Dermis blood vessel endothelial cell (primary cell): ENCODE measurements around the gene MORN1. TPM values are rescaled to one million over a fixed set of nuclear protein-coding genes. Genes with fewer than 3 reads are reported as not detected.

ENCODE experiments used
- DNase-seq: peaks from one replicate; pipeline ENCODE4 v3.0.0; 2010
- total RNA-seq: library from RNA; depleted of rRNA; stranded (reverse); fragments of >200 nt; gene quantifications from 2 replicates; pipeline ENCODE4 v1.2.3, GENCODE V29; 2014

Gene MORN1
- total RNA-seq, 1 donor from 2014 or later, result 7.7 TPM

GRCh38 chr1:2372551-2373490 is 18.5 kb downstream of the MORN1 start:
- DNase-seq, result no peak

DNA sequence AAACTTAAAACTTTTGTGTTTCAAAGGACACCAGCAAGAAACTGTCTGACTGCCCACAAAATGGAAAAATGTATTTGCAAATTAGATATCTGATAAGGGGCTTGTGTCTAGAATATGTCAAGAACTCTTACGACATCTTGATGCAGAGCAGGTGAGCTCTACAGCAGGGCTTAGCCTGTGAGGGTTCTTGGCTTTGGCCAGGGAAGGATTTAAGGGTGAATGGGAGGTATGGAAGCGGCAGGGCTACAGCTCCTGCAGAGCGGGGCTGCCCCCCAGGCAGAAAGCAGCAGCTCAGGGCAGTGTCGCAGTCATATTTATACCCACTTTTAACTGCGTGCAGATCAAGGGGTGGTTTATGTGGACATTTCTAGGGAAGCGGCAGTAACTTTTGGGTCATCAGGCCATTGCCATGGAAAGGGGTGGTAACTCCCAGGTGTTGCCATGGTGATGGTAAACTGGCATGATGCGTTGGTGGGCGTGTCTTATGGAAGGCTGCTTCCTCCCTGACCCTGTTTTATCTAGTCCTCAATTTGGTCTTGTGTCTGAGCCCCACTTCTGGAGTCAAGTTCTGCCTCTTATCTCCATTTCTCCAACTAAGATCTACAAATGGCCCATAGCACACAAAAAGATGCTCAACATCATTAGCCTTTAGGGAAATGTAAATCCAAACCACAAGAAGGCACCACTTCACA is 23.2 kb downstream of the MORN1 start:
- no peak for DNase-seq

DNA sequence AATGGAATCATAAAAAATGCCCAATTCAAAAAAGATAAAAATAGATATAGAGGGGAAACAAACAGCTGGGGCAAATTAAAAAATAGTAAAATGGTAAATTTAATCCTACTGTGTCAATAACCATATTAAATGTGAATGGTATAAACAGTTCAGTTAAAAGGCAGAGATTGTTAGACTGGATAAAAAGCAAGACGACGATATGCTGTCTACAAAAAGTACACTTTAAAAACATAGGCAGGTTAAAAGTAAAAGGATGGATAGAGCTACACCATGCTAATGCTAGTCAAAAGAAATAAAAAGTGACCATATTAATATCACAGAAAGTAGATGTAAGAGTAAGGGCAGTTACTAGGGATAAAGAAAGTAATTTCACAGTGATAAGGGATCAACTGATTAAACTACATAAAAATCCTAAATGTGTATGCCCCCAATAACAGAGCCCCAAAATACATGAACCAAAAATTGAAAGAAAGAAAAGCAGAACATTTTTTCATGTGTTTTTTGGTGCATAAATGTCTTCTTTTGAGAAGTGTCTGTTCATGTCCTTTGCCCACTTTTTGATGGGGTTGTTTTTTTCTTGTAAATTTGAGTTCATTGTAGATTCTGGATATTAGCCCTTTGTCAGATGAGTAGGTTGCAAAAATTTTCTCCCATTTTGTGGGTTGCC is 27.4 kb downstream of the MORN1 start:
- DNase-seq, result no peak

- peak; percentile 60 for DNase-seq
Observed at GRCh38 chr1:2360588-2361364, 30.6 kb downstream of the MORN1 start.

- no peak for DNase-seq
Observed at GRCh38 chr1:2358651-2359640, 32.4 kb downstream of the MORN1 start.

- no peak for DNase-seq
Observed at GRCh38 chr1:2358072-2358471, 33.3 kb downstream of the MORN1 start.

DNA sequence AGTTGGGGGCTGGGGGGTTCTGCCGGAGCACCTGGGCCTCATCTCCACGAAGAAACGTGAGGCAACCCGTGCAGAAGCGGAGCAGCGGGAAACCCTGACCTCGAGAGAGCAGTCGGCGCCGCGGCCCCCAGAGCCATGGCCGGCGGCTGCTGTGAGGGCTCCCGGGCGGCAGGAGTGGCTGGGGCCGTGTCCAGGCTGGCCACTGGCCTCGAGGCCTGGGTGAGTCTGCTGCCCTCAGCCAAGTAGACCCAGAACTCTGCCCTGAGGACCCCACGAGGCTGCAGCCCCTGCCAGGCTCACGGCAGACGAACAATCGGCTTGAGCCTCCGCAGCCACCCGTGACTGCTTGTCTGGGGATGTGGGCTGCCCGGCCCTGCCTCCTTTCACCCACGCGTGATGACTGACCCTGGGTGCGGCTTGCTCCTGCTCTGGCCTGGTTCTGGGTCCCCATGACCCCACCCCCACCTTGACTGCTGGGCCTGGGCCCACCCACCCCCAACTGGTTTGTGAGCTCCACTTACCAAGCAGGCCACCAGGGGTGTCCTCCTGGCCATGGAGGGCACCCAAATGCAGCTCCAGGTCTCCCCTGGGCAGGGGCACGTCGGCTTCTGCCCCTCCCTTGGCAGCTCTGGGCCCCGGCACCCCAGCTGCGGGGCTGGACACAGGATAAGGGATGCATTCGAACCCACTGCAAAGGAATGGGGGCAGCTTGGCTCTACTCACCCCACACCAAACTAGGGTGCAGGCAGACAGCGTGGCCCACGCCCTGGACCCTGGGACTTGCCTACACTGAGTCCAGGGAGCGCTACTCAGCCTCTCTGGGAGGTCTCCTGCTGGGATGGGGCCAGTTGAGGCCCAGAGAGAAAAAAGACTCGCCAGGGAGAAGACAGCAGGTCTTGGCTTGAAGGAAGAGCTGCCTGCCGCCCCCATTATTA is 34.2 kb downstream of the MORN1 start:
- no peak for DNase-seq

- DNase-seq, result no peak
Observed at GRCh38 chr1:2356401-2356800, 35.0 kb downstream of the MORN1 start.

- DNase-seq, result no peak
Observed at GRCh38 chr1:2355373-2356261, 35.7 kb downstream of the MORN1 start.

- no peak for DNase-seq
Observed at GRCh38 chr1:2354511-2355372, 36.6 kb downstream of the MORN1 start.

DNA sequence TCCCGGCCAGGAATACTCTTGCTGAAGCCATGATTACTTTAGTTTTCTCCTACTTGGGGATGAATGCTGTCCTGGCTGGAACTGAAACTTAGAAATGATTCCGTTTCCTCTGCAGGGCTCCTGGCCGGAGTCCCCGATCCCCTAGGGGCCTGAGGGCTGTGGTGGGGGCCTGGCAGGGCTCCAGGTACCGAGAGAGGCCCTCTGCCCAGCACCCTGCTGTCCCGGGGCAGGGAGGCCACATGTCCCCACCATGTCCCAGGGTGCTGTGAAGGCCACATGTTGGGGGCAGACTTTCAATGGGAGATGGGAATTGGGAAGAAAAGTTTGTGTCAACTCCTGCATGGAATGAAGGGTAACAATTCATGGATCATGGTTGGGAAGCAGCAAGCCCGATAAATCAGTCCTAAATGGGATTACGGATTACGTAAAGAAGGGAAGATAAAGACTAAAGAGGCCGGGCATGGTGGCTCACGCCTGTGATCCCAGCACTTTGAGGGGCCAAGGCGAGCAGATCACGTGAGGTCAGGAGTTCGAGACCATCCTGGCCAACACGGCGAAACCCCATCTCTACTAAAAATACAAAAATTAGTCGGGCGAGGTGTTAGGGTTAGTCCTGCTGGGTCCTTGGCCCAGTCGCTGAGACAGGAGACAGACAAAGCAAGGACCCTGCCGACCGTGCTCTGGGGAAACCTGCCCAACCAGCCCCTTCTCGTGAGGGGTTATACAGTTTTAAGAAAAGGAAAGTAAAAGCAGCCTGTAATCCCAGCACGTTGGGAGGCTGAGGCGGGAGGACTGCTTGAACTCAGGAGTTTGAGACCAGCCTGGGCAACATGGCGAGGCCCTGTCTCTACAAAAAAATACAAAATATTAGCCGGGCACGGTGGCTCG is 37.6 kb downstream of the MORN1 start:
- no peak for DNase-seq

DNA sequence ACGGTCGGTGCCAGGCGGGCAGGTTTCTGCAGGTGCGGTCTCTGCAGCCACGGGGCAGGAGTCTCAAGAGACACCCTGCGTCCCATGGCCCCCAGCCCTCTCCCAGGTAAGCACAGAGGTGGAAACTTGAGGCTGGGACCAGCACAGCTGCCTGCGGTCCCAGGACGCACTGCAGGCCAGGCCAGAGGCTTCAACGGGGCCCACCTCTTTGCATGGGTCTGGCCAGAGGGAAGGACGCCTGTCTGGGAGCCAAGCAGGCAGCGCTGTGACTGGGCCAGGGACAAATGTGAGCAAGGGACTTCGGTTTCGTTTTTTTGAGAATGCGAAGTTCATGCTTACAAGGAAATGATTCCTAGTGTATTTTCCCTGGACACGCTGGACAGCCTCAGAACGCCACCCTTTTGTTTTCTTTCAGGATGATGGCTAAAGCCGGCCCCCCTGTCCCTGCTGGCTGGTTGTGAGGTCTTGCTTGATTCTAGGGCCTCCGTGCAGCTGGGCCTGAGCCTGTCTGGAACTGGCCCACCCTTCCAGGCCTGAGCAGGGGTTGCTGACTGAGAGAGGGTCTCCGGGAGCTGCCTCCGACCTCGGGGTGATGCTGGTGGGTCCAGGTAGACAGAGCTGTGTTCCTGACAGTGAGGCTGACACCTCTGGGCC is 38.3 kb downstream of the MORN1 start:
- DNase-seq, result no peak

GRCh38 chr1:2352341-2352896 is 38.9 kb downstream of the MORN1 start:
- DNase-seq, result no peak

GRCh38 chr1:2351723-2352122 is 39.6 kb downstream of the MORN1 start:
- DNase-seq, result no peak

GRCh38 chr1:2350911-2351655 is 40.3 kb downstream of the MORN1 start:
- no peak for DNase-seq
